ENCODE data around the gene CAMK2B.

The CAMK2B gene

GRCh38 chr7:44247868-44248651, 77.3 kb downstream of the CAMK2B start:
- DNase-seq = no peak

- no peak for DNase-seq
Observed at GRCh38 chr7:44246396-44247113, 78.8 kb downstream of the CAMK2B start.

GRCh38 chr7:44244282-44244681, 81.1 kb downstream of the CAMK2B start:
- no peak for DNase-seq

GRCh38 chr7:44242091-44242490, 83.3 kb downstream of the CAMK2B start:
- no peak for DNase-seq

GRCh38 chr7:44240983-44241510, 84.3 kb downstream of the CAMK2B start:
- peak; percentile 23 for DNase-seq

- no peak for DNase-seq
Observed at GRCh38 chr7:44240376-44240775, 85.0 kb downstream of the CAMK2B start.

- no peak for DNase-seq
Observed at GRCh38 chr7:44239361-44239760, 86.0 kb downstream of the CAMK2B start.

- DNase-seq = no peak
Observed at GRCh38 chr7:44238116-44238695, 87.2 kb downstream of the CAMK2B start.

- DNase-seq = no peak
Observed at GRCh38 chr7:44237696-44238095, 87.7 kb downstream of the CAMK2B start.

- no peak for DNase-seq
Observed at GRCh38 chr7:44236333-44236728, 89.1 kb downstream of the CAMK2B start.

GRCh38 chr7:44235582-44236332, 89.6 kb downstream of the CAMK2B start:
- no peak for DNase-seq

GRCh38 chr7:44235066-44235465, 90.3 kb downstream of the CAMK2B start:
- no peak for DNase-seq

- DNase-seq = no peak
Observed at GRCh38 chr7:44232901-44233715, 92.3 kb downstream of the CAMK2B start.

GRCh38 chr7:44232396-44232795, 93.0 kb downstream of the CAMK2B start:
- DNase-seq = no peak

GRCh38 chr7:44231088-44231487, 94.3 kb downstream of the CAMK2B start:
- no peak for DNase-seq

- DNase-seq = no peak
Observed at GRCh38 chr7:44230286-44230685, 95.1 kb downstream of the CAMK2B start.

GRCh38 chr7:44229546-44230105, 95.8 kb downstream of the CAMK2B start:
- DNase-seq = no peak

- DNase-seq = no peak
Observed at GRCh38 chr7:44228571-44229350, 96.6 kb downstream of the CAMK2B start.

GRCh38 chr7:44227911-44228310, 97.5 kb downstream of the CAMK2B start:
- no peak for DNase-seq

- DNase-seq = no peak
Observed at GRCh38 chr7:44226396-44226753, 99.0 kb downstream of the CAMK2B start.
